CD4-positive, CD25-positive, alpha-beta regulatory T cell (primary cell): ENCODE measurements around the gene CROCC. TPM values are rescaled to one million over a fixed set of nuclear protein-coding genes. Genes with fewer than 3 reads are reported as not detected.
"Not testable (repeated sequence)": the region's sequence is repeated elsewhere in the genome, so short reads cannot be mapped to it uniquely, and the experiment has no call there.

Experiments
- ATAC-seq, 2 donors: fragments of 150-1000 bp; cut with Tn5 transposase; one replicate each; pipeline ENCODE4 v1.10.0; 2021; ENCODE audit warnings: low read depth in 2 of 2, moderate number of reproducible peaks in 2 of 2, moderate library complexity in 1 of 2
- DNase-seq, 3 donors: peaks; one replicate each; pipeline versions ENCODE4 v3.0.0 to v3.0.0-alpha.2; 2012 to 2022; ENCODE audit warnings: mixed read lengths in 1 of 3
- H3K27ac ChIP-seq: one replicate; pipeline ENCODE4 v1.7.0; 2013; ENCODE audit warnings: mild to moderate bottlenecking, low read length; ENCODE audit not compliant: insufficient read depth, poor library complexity, severe bottlenecking
- H3K27me3 ChIP-seq: one replicate; pipeline ENCODE4 v1.7.0; 2013; ENCODE audit warnings: low read length; ENCODE audit not compliant: control insufficient read depth, insufficient read depth
- H3K36me3 ChIP-seq: one replicate; pipeline ENCODE4 v1.7.0; 2013; ENCODE audit warnings: mild to moderate bottlenecking, low read length, moderate library complexity; ENCODE audit not compliant: control insufficient read depth, insufficient read depth
- H3K4me1 ChIP-seq: 2 replicates; pipeline ENCODE4 v1.7.0; 2013; ENCODE audit warnings: mild to moderate bottlenecking, low read length; ENCODE audit not compliant: insufficient read depth, control insufficient read depth, poor library complexity, severe bottlenecking
- H3K4me3 ChIP-seq: one replicate; pipeline ENCODE4 v1.7.0; 2013; ENCODE audit warnings: low read depth, mild to moderate bottlenecking, low read length, moderate library complexity
- H3K9me3 ChIP-seq, 2 experiments: 1 replicate in 1 of 2; 2 replicates in 1 of 2; pipeline ENCODE4 v1.7.0; 2013; ENCODE audit warnings: low read length in 2 of 2, mild to moderate bottlenecking in 1 of 2, moderate library complexity in 1 of 2; ENCODE audit not compliant: control insufficient read depth in 2 of 2
- H3K27ac Mint-ChIP-seq, 3 donors: one replicate each; pipeline ENCODE4 v1.8.0; 2020 to 2022; ENCODE audit warnings: mild to moderate bottlenecking in 3 of 3, mixed read lengths in 3 of 3, moderate library complexity in 2 of 3
- H3K27me3 Mint-ChIP-seq: one replicate; pipeline ENCODE4 v1.8.0; 2022; ENCODE audit warnings: mild to moderate bottlenecking, mixed read lengths
- H3K36me3 Mint-ChIP-seq: one replicate; pipeline ENCODE4 v1.8.0; 2020; ENCODE audit warnings: mixed read lengths
- H3K4me1 Mint-ChIP-seq, 4 donors: one replicate each; pipeline ENCODE4 v1.8.0; 2020 to 2022; ENCODE audit warnings: mixed read lengths in 4 of 4, mild to moderate bottlenecking in 1 of 4
- H3K4me3 Mint-ChIP-seq, 4 donors: one replicate each; pipeline ENCODE4 v1.8.0; 2020 to 2022; ENCODE audit warnings: mild to moderate bottlenecking in 4 of 4, mixed read lengths in 4 of 4, moderate library complexity in 3 of 4
- H3K9me3 Mint-ChIP-seq, 7 donors: one replicate each; pipeline ENCODE4 v1.8.0; 2020 to 2022; ENCODE audit warnings: mixed read lengths in 7 of 7, mild to moderate bottlenecking in 3 of 7, moderate library complexity in 2 of 7
- polyA plus RNA-seq, 4 donors: library from polyadenylated mRNA; unstranded; fragments of 300-500 nt; fragmentation: Illumina TruSeq; gene quantifications; one replicate each; pipeline ENCODE4 v1.2.3, GENCODE V29; 2021
- total RNA-seq: library from RNA; stranded (reverse); gene quantifications from one replicate; pipeline ENCODE4 v1.2.3, GENCODE V29; 2022

Gene CROCC
- total and polyA plus RNA-seq, 5 donors from 2014 or later, result 3.9 to 46.1 (median 4.3) TPM

GRCh38 chr1:16907870-16908758 is 13.6 kb upstream of the CROCC start:
- Histone ChIP-seq H3K4me3 (no peak overlapping the region), H3K9me3 (peaks cover 0 to 9% of the 10 kb centered on the region in 2 experiments), H3K4me1 (peaks cover 26% of the 10 kb centered on the region), H3K27ac (no peak overlapping the region), H3K27me3 (no peaks in the 10 kb centered on the region), H3K36me3 (peaks cover 3% of the 10 kb centered on the region)
- no peak for ATAC-seq
- Mint-ChIP-seq H3K9me3 (peaks cover 0 to 4% (median 0%) of the 10 kb centered on the region in 7 donors), H3K27ac (peak overlapping the region; percentile 7 to 39 (median 9)), H3K4me1 (peaks cover 16 to 25% (median 21%) of the 10 kb centered on the region in 4 donors), H3K36me3 (no peaks in the 10 kb centered on the region), H3K27me3 (peaks cover 4% of the 10 kb centered on the region), H3K4me3 (peak overlapping the region in 1 of 4 donors; percentile 10)
- DNase-seq, result no peak

- H3K9me3 Mint-ChIP-seq, H3K4me3 ChIP-seq, H3K27me3 Mint-ChIP-seq, H3K36me3 Mint-ChIP-seq, ATAC-seq, DNase-seq, H3K27ac ChIP-seq, H3K27me3 ChIP-seq, H3K36me3 ChIP-seq, H3K9me3 ChIP-seq, H3K27ac Mint-ChIP-seq: not testable (repeated sequence)
- Mint-ChIP-seq H3K4me3 (peak overlapping the region; percentile 49 to 94 (median 80)), H3K4me1 (peaks cover 12 to 48% (median 31%) of the 10 kb centered on the region in 4 donors)
- H3K4me1 ChIP-seq, result peaks cover 19% of the 10 kb centered on the region
Observed at GRCh38 chr1:16911851-16912721, 9.6 kb upstream of the CROCC start.

DNA sequence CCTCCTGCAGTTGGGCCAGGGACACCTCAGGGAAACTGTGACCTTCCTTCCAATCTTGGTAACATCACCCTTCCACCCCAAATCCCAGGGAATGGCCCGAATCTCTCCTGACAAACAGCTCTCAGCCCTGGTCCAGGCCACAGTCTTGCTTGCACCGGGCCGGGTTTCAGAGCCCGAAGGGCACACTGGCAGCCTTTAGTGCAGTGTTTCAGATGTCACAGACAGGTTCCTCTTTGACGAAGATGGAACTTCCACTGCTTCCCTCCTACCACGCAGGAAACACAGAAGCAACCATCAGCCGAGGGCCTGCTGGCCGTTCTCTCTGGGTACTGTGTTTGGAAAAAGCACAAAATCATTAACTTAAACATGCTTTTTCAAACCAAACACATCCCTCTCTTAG is 9.0 kb upstream of the CROCC start:
- H3K27ac ChIP-seq, H3K9me3 Mint-ChIP-seq, ATAC-seq, H3K27me3 ChIP-seq, H3K36me3 Mint-ChIP-seq, H3K36me3 ChIP-seq, H3K4me3 ChIP-seq, H3K27me3 Mint-ChIP-seq, DNase-seq, H3K9me3 ChIP-seq: not testable (repeated sequence)
- peaks cover 19% of the 10 kb centered on the region for H3K4me1 ChIP-seq
- Mint-ChIP-seq H3K4me1 (peaks cover 12 to 45% (median 30%) of the 10 kb centered on the region in 4 donors), H3K4me3 (peak overlapping the region; percentile 84 to 94 (median 91)), H3K27ac (peak overlapping the region in 1 of 3 donors; percentile 67)

GRCh38 chr1:16913181-16913832 is 8.4 kb upstream of the CROCC start:
- H3K27me3 Mint-ChIP-seq, result peaks cover 4% of the 10 kb centered on the region
- DNase-seq (no peak), ATAC-seq (no peak)
- Histone ChIP-seq H3K9me3 (no peaks in the 10 kb centered on the region), H3K4me3 (peak overlapping the region; percentile 29), H3K27ac (peak overlapping the region; percentile 53), H3K4me1 (peaks cover 19% of the 10 kb centered on the region), H3K36me3 (no peaks in the 10 kb centered on the region), H3K27me3 (no peaks in the 10 kb centered on the region)
- H3K4me1 Mint-ChIP-seq, result peaks cover 12 to 44% (median 30%) of the 10 kb centered on the region in 4 donors
- H3K27ac Mint-ChIP-seq, result peak overlapping the region; percentile 67 to 89 (median 83)
- H3K9me3 Mint-ChIP-seq, result no peaks in the 10 kb centered on the region
- H3K4me3 Mint-ChIP-seq, result peak overlapping the region; percentile 84 to 94 (median 91)
- no peaks in the 10 kb centered on the region for H3K36me3 Mint-ChIP-seq

GRCh38 chr1:16913833-16914662 is 7.7 kb upstream of the CROCC start:
- Histone ChIP-seq H3K27me3 (no peaks in the 10 kb centered on the region), H3K4me3 (peak overlapping the region; percentile 29), H3K9me3 (no peaks in the 10 kb centered on the region), H3K27ac (peak overlapping the region; percentile 60), H3K36me3 (no peaks in the 10 kb centered on the region), H3K4me1 (peaks cover 19% of the 10 kb centered on the region)
- Mint-ChIP-seq H3K36me3 (no peaks in the 10 kb centered on the region), H3K27me3 (peaks cover 4% of the 10 kb centered on the region), H3K4me1 (peaks cover 12 to 44% (median 30%) of the 10 kb centered on the region in 4 donors), H3K27ac (peak overlapping the region; percentile 79 to 90 (median 89)), H3K9me3 (no peaks in the 10 kb centered on the region), H3K4me3 (peak overlapping the region; percentile 88 to 94 (median 92))
- peak; percentile 89 to 95 (median 94) for DNase-seq
- peak; percentile 96 for ATAC-seq

GRCh38 chr1:16914928-16915626 is 6.7 kb upstream of the CROCC start:
- peak overlapping the region; percentile 60 for H3K27ac ChIP-seq
- H3K9me3 ChIP-seq, H3K36me3 ChIP-seq, H3K36me3 Mint-ChIP-seq, ATAC-seq, H3K27me3 Mint-ChIP-seq, H3K27me3 ChIP-seq, DNase-seq, H3K9me3 Mint-ChIP-seq: not testable (repeated sequence)
- peak overlapping the region in 2 of 3 donors; percentile 79 to 86 for H3K27ac Mint-ChIP-seq
- H3K4me1 ChIP-seq, result peaks cover 19% of the 10 kb centered on the region
- peaks cover 7 to 44% (median 27%) of the 10 kb centered on the region in 4 donors for H3K4me1 Mint-ChIP-seq
- peak overlapping the region; percentile 26 for H3K4me3 ChIP-seq
- H3K4me3 Mint-ChIP-seq, result peak overlapping the region; percentile 88 to 96 (median 92)
